Caco-2 (cell line): ENCODE measurements around the gene SEPTIN12. TPM values are rescaled to one million over a fixed set of nuclear protein-coding genes. Genes with fewer than 3 reads are reported as not detected.

Experiments
- BruUV-seq: library from RNA; stranded (reverse); fragments of 400-500 nt; replicated peaks from 2 replicates; lab custom pipeline; 2021; lab: Mats Ljungman, UMichigan
- CTCF ChIA-PET: fragments of 300-600 bp; sonication (Branson Sonifier 250); formaldehyde crosslinking; loops from one replicate; lab custom pipeline; 2022; ENCODE audit warnings: antibody characterized with exemption; lab: Charles Lee
- POLR2A ChIA-PET: fragments of 300-600 bp; sonication (Branson Sonifier 250); formaldehyde crosslinking; loops from one replicate; lab custom pipeline; 2022; ENCODE audit warnings: antibody characterized with exemption; lab: Charles Lee
- DNase-seq, 2 experiments: peaks; one replicate each; pipeline versions ENCODE4 v3.0.0 to v3.0.0-alpha.2; 2020 to 2022
- H3K27me3 ChIP-seq: replicated peaks from 2 replicates; pipeline ENCODE4 v1.6.0; 2011; ENCODE audit warnings: low read length; ENCODE audit not compliant: control insufficient read depth, insufficient read depth
- H3K36me3 ChIP-seq: 2 replicates; pipeline ENCODE4 v1.5.1; 2011; ENCODE audit warnings: low read length; ENCODE audit not compliant: control insufficient read depth, insufficient read depth
- H3K4me1 ChIP-seq: fragments of 250-450 bp; sonication (Bioruptor Pico); 2 replicates; pipeline ENCODE4 v1.5.1; 2020; ENCODE audit warnings: mild to moderate bottlenecking
- H3K4me3 ChIP-seq: 2 replicates; pipeline ENCODE4 v1.5.1; 2011; ENCODE audit warnings: low read depth, mild to moderate bottlenecking, control low read depth, low read length
- H3K9me3 ChIP-seq: fragments of 250-450 bp; sonication (Bioruptor Pico); 2 replicates; pipeline ENCODE4 v1.5.1; 2020; ENCODE audit warnings: mild to moderate bottlenecking, moderate library complexity
- H3K27ac Mint-ChIP-seq: one replicate; pipeline ENCODE4 v1.8.0; 2022; ENCODE audit warnings: mixed read lengths; ENCODE audit not compliant: unreplicated experiment
- H3K27me3 Mint-ChIP-seq: one replicate; pipeline ENCODE4 v1.8.0; 2022; ENCODE audit warnings: mixed read lengths; ENCODE audit not compliant: insufficient read depth, unreplicated experiment
- H3K36me3 Mint-ChIP-seq: one replicate; pipeline ENCODE4 v1.8.0; 2022; ENCODE audit warnings: mild to moderate bottlenecking, mixed read lengths; ENCODE audit not compliant: insufficient read depth, unreplicated experiment
- H3K4me1 Mint-ChIP-seq: one replicate; pipeline ENCODE4 v1.8.0; 2022; ENCODE audit warnings: low read depth, mixed read lengths; ENCODE audit not compliant: unreplicated experiment
- H3K4me3 Mint-ChIP-seq: one replicate; pipeline ENCODE4 v1.8.0; 2022; ENCODE audit warnings: mild to moderate bottlenecking, moderate library complexity, mixed read lengths; ENCODE audit not compliant: unreplicated experiment
- H3K9me3 Mint-ChIP-seq: one replicate; pipeline ENCODE4 v1.8.0; 2022; ENCODE audit warnings: mixed read lengths; ENCODE audit not compliant: unreplicated experiment
- CTCF ChIP-seq, 2 experiments: fragments of 200-600 bp in 1 of 2; IDR thresholded peaks; 1 replicate in 1 of 2; 2 replicates in 1 of 2; pipeline versions ENCODE4 v1.5.1 to v1.8.0; 2011 to 2022; ENCODE audit warnings: antibody characterized with exemption in 1 of 2, control low read depth in 1 of 2, inconsistent platforms in 1 of 2, low read depth in 1 of 2, low read length in 1 of 2, mild to moderate bottlenecking in 1 of 2, moderate library complexity in 1 of 2; ENCODE audit not compliant: insufficient read depth in 1 of 2, severe bottlenecking in 1 of 2, unreplicated experiment in 1 of 2
- intact Hi-C: fragments of 100-400 bp; cut with micrococcal nuclease; formaldehyde crosslinking; loops from one replicate; pipeline ENCODE4 v1.10.0; 2022; ENCODE audit not compliant: unreplicated experiment
- total RNA-seq: library from RNA; stranded (reverse); gene quantifications from 2 replicates; pipeline ENCODE4 v1.2.3, GENCODE V29; 2022

The SEPTIN12 gene
- total RNA-seq, 1 experiment from 2014 or later, result not detected

- no peaks in the 10 kb centered on the region for H3K9me3 ChIP-seq
- Mint-ChIP-seq H3K27me3 (no peaks in the 10 kb centered on the region), H3K9me3 (no peaks in the 10 kb centered on the region), H3K27ac (no peak overlapping the region), H3K4me3 (no peak overlapping the region), H3K36me3 (peaks cover 19% of the 10 kb centered on the region), H3K4me1 (no peaks in the 10 kb centered on the region)
- CTCF ChIA-PET, result interaction anchor here (0.6 kb wide), 1 partner anchor 238 kb away, joined by 3 read pairs; no protein-coding TSS in a partner anchor
- H3K4me3 ChIP-seq, result no peak overlapping the region
- no peaks in the 10 kb centered on the region; the same call in 1 of the 2 replicates for H3K36me3 ChIP-seq
- BruUV-seq, result no TSS peak
- no peak for TF ChIP-seq CTCF (IDR thresholded peaks at IDR 0.05; ENCODE audit: insufficient read depth in 1 of 2, low read depth in 1 of 2, low read length in 1 of 2, severe bottlenecking in 1 of 2, unreplicated experiment in 1 of 2)
- POLR2A ChIA-PET, result no interaction called here
- intact Hi-C loops, result no loop called here
- no peak for DNase-seq
- no peaks in the 10 kb centered on the region for H3K27me3 ChIP-seq
- H3K4me1 ChIP-seq, result no peaks in the 10 kb centered on the region
These were observed 39.3 kb downstream of the SEPTIN12 start for GRCh38 chr16:4748682-4749411.

GRCh38 chr16:4747906-4748681, 40.1 kb downstream of the SEPTIN12 start:
- Mint-ChIP-seq H3K4me1 (no peaks in the 10 kb centered on the region), H3K9me3 (no peaks in the 10 kb centered on the region), H3K4me3 (no peak overlapping the region), H3K27me3 (no peaks in the 10 kb centered on the region), H3K36me3 (peaks cover 19% of the 10 kb centered on the region), H3K27ac (no peak overlapping the region)
- no peaks in the 10 kb centered on the region for H3K4me1 ChIP-seq
- intact Hi-C loops, result no loop called here
- no peaks in the 10 kb centered on the region for H3K9me3 ChIP-seq
- no peak overlapping the region for H3K4me3 ChIP-seq
- BruUV-seq, result no TSS peak
- no peaks in the 10 kb centered on the region; the same call in 1 of the 2 replicates for H3K36me3 ChIP-seq
- ChIA-PET CTCF (interaction anchor here (0.6 kb wide), 1 partner anchor 239 kb away, joined by 3 read pairs; no protein-coding TSS in a partner anchor), POLR2A (no interaction called here)
- no peak for DNase-seq
- TF ChIP-seq CTCF (IDR thresholded peaks at IDR 0.05; ENCODE audit: insufficient read depth in 1 of 2, low read depth in 1 of 2, low read length in 1 of 2, severe bottlenecking in 1 of 2, unreplicated experiment in 1 of 2), result no peak
- H3K27me3 ChIP-seq, result no peaks in the 10 kb centered on the region

GRCh38 chr16:4746991-4747574, 41.1 kb downstream of the SEPTIN12 start:
- Mint-ChIP-seq H3K27ac (no peak overlapping the region), H3K4me1 (no peaks in the 10 kb centered on the region), H3K36me3 (peaks cover 18% of the 10 kb centered on the region), H3K9me3 (no peaks in the 10 kb centered on the region), H3K4me3 (no peak overlapping the region), H3K27me3 (no peaks in the 10 kb centered on the region)
- Histone ChIP-seq H3K4me3 (no peak overlapping the region), H3K4me1 (no peaks in the 10 kb centered on the region), H3K27me3 (no peaks in the 10 kb centered on the region), H3K36me3 (no peaks in the 10 kb centered on the region), H3K9me3 (no peaks in the 10 kb centered on the region)
- BruUV-seq, result no TSS peak
- ChIA-PET POLR2A (interaction anchor here (0.6 kb wide), 1 partner anchor 187 kb away, joined by 3 read pairs; no protein-coding TSS in a partner anchor), CTCF (no interaction called here)
- DNase-seq, result no peak
- intact Hi-C loops, result no loop called here
- TF ChIP-seq CTCF (IDR thresholded peaks at IDR 0.05; ENCODE audit: insufficient read depth in 1 of 2, low read depth in 1 of 2, low read length in 1 of 2, severe bottlenecking in 1 of 2, unreplicated experiment in 1 of 2), result no peak
